Renal cortex interstitium (tissue), 11 donors: Measurements from ENCODE around the gene NRIP3. TPM values are rescaled to one million over a fixed set of nuclear protein-coding genes. Genes with fewer than 3 reads are reported as not detected.
"Not testable (repeated sequence)": the region's sequence is repeated elsewhere in the genome, so short reads cannot be mapped to it uniquely, and the experiment has no call there.

Source experiments
- DNase-seq, 11 donors: peaks; one replicate each; pipeline ENCODE4 v3.0.0-alpha.2; 2013; ENCODE audit warnings: low read depth in 9 of 11, low spot score in 4 of 11; ENCODE audit errors: extremely low read depth in 1 of 11
- polyA plus RNA-seq, 3 donors: library from polyadenylated mRNA; unstranded; fragments of 120-200 nt; gene quantifications; one replicate each; pipeline ENCODE4 v1.2.1, GENCODE V29; 2013; ENCODE audit not compliant: insufficient read length in 3 of 3

NRIP3 gene
- polyA plus RNA-seq, 3 donors: 1.1 to 2.4 (median 1.8) TPM

DNA sequence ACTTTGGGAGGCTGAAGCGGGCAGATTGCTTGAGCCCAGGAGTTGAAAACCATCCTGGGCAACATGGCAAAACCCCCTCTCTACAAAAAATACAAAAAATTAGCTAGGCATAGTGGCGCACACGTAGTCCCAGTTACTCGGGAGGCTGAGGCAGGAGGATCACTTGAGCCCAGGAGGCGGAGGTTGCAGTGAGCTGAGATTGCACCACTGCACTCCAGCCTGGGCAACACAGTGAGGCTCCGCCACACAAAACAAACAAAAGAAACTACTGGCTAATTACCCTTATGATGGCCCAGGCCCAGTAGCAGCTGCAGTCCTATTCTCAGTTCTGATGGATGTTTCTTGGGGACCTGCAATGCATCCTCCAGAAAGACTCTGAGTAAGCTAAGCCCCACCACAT lies 17.0 kb downstream of the NRIP3 start:
- DNase-seq: not testable (repeated sequence)

- no peak for DNase-seq
Measured at GRCh38 chr11:8985462-8985861, 18.3 kb downstream of the NRIP3 start.

DNA sequence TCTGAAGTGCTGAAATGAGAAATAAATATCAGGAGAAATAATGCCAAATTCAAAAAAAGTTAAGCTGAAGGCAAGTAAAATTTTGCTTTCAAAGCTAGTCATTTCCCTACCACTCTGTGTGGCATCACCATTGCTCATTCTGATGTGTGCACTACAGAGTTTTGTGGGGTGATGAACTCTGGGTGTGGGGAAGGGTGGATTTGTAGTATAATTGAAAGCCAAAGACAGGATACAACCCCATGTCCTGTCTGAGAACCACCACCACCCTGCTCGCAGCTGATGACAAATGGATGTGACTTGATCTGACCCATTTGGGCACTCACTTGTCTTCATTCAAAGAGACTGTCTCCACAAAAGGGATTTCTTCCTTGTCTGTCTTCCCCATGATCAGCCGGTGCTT lies 20.2 kb downstream of the NRIP3 start:
- DNase-seq: no peak

DNA sequence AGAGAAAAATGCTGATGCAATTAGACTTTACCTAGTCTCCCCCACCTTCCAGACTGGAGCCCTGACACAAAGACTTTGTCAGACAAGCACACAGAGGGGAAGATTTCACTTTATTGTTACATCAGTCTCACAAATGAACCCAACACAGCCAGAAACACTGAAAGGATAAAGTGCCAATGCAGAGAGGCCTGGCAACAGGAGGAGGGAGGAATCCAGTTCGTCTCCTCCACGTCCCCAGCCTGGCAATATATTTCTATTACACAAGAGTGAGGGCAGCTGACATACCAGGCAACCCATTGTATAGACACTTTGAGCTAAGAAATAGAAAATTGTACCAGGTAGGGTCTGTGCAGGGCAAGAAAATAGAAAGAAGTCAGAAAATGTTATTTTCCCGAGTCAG lies 23.3 kb downstream of the NRIP3 start:
- no peak for DNase-seq

- DNase-seq: not testable (repeated sequence)
Measured at GRCh38 chr11:8979365-8979764, 24.4 kb downstream of the NRIP3 start.

GRCh38 chr11:8973121-8973520 lies 30.7 kb downstream of the NRIP3 start:
- no peak for DNase-seq

GRCh38 chr11:8971924-8972316 lies 31.9 kb downstream of the NRIP3 start:
- no peak for DNase-seq

- DNase-seq: no peak
Measured at GRCh38 chr11:8971196-8971923, 32.4 kb downstream of the NRIP3 start.

GRCh38 chr11:8967184-8967583 lies 36.6 kb downstream of the NRIP3 start:
- DNase-seq: no peak

DNA sequence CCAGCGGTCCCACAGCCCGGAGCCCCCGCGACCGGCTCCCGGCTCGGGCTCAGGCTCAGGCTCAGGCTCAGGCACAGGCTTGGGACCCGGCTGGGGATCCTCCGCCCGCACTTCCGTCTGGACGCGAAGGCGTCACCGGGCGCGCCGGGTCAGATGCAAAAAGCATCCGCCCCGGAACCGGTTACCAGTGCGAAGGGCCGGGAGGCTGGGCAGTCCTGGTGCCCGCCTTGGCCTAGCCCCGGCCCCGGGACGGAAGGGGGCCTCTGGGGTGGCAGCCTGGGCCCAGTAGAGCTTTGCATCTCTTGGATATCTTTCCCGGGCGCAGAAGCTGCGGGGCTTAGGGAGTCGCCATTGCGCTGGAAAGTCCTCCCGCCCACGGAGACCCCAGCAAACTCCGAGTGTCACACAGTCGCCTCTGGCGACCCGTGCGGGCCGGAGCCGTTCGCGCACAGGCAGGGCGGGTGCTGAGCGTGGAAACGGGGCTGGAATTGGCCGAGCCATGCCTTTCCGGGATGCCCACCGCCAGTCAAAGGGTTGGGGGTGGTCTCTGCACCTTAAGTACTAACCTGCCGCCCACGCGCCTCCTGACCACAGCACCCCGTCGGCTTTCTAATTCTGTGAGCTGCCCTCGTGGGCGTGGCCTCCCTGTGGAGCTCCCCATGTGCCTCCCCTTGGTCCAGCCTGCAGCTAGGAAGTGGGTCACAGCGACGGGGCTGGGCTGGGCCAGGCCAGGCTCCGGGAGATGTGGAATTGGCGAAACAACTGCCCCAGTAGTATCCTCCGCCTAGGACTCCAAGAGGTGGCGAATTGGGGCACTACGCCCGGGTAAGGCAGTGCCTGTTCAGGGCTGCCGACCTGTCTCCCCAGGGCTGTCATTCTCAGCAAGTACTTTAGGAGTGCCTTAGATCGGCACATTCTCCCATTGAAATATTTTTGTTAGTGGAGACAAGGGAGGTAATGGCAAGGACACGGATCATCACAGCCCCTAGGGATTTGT lies 39.2 kb downstream of the NRIP3 start, which contains the start of gene TMEM9B:
TSS of gene TMEM9B (minus strand) at position 119 of the 997 bp plus-strand sequence. CDS start 129 bp downstream, outside the sequence.
- DNase-seq: peak; percentile 70 to 89 (median 81)

DNA sequence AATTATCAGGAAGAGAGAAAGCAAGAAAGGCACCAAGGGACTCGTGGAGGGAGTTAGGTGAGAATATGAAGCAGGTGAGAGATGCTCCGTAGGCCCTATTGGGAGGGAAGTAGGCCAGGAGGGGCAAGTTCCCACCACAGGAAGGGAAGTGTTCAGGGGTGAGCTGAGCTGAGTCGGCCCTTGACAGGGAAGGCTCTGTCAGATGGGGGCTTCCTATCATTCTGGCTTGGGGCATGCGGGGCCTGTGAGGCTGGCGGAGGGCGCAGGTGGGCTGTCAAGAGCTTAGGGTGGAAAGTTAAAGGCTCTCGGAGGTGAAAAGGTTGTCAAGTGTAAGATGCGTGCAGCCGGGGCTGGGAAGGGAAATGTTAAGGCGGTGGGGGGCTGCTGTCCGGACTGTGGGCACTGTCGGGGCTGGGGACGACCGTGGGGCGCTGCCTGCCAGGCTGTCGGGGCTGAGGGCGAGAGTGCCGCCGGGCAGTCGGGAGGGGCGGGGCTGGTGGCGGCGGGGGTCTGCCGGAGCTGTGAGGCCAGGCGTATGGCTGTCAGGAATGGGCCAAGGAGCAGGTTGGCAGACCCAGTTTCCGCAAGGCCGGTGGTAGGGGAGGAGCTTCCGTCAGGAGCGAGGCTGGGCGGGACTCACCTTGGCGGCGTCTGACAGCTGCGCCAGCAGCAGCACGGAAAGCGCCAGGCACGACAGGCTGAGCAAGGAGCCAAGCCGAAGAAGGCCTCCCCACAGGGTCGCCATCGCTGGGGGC lies 40.1 kb downstream of the NRIP3 start:
- peak in 8 of 11 donors; percentile 50 to 77 (median 70) for DNase-seq

DNA sequence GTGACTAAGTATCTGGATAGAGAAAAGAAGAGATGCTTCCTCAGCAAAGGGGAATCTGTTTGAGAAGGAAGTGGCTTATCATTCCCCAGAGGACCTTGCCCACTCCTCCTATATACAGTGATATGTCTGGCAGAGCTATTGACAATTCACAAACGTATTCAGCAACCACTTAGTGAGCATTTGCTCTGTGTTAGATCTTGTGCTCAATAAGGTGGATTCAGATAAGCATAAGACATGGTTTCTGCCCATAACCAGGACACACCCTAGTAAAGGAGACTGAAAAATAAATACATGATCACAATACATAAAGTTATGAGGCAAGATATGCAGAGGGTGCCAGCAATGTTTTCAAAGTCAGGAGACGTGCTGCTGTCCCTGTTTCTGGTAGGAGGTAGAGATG lies 41.0 kb downstream of the NRIP3 start:
- no peak for DNase-seq

DNA sequence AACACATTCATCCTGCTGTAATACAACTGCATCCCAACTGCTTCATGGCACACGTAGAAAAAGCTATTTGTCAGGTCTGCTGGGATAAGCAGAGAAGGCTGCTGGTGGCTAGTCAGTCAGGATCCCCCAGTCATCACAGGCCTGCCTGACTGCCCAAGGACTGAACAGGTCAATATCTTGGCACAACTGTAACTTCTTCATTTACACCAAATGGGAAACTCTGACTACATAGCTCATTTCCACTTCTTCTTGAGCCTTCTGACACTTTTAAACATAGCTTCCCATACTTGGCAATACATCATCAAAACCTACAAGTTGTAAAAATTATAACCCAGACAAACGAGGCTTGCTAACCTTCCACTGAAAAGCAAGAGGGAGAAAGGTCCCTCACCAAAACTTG lies 42.4 kb downstream of the NRIP3 start:
- no peak for DNase-seq

DNA sequence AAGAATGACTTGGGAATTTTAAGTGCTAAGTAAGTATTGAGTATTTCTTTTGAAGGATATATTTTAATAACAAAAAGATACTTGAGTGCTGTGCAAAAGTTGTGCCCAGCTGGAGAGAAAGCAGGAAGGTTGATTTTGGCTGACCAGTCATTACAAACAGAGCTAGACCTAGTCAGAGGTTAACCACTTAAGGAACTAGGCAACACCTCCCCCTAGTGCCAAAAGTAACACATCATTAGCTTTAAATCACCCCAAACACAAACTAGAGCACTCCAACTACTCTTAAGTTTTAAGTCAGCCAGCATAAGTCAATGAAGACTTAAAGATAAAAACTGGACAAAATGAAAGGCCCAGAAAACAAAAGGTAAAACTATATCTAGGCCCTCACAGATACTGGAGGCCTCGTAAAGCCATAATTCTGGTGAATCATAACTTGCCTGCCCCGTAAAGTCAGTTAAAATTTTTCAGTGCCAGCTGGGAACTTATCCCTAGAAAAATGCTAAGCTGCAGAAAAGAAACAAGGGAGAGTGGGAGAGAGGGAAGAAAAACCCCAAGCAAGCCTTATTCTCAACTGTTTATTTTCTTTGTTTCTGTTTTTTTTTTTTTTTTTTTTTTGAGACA lies 44.1 kb downstream of the NRIP3 start:
- peak in 10 of 11 donors; percentile 42 to 78 (median 60) for DNase-seq

DNA sequence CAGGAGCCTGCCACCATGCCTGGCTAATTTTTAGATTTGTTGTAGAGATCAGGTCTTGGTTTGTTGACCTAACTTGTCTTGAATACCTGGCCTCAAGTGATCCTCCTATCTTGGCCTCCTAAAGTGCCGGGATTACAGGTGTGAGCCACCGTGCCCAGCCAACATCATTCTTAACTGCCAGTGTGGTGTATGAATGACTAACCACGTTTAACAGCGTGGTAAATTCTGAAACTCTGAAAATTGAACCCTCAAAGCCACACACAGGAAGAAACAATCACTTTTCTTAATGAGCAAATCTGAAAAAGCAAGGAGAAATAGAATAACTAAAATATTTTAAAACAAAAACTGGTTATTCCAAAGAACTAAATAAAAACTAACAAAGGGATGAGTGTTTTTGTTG lies 46.9 kb downstream of the NRIP3 start:
- DNase-seq: no peak

- DNase-seq: no peak
Measured at GRCh38 chr11:8948886-8949285, 54.9 kb downstream of the NRIP3 start.

DNA sequence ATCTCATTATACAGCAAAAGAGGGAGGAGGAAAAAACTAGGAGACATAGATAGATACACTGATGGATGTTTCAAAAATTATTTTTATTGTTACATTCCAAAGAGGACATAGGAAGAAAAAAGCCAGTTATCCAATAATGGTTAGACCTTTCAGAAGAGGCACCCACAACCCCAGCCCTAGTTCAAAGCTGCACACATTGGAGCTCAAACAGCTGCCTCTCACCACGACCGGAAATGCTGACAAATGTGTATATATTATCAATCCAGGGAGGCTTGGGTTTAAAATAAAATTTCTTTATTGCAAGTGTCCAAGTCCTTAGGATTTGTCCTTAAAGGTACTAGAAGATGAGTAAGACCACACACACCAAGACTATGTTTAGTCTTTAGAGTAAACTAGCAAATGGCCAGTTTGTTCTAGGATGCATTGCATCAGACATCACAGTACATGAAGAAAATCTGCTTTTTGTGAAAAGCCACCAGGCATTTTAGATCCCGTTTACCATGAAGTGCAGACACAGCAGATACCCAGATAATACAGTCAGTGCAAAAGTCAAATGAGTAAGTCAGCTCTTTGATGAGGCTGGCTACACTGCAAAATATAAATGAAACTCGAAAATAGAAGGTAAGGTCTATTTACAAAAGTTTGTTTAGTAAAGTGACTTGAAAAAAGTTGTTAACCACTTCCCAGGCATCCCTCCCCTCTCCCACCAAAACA lies 56.4 kb downstream of the NRIP3 start:
- DNase-seq: no peak

- DNase-seq: no peak
Measured at GRCh38 chr11:8942518-8943066, 61.2 kb downstream of the NRIP3 start, which contains the start of gene ASCL3. ASCL3 (minus strand) TSS chr11:8943016; CDS start chr11:8938161, 4,855 bp downstream.
